ENCODE data around the gene PRSS8.

Gene PRSS8

GRCh38 chr16:31084584-31085302 is 50.8 kb downstream of the PRSS8 start:
- Histone ChIP-seq H3K4me1 (ENCODE audit: control insufficient read depth, insufficient read depth, low read length, poor library complexity, severe bottlenecking) (no peaks in the 10 kb centered on the region), H3K36me3 (ENCODE audit: control insufficient read depth, insufficient read depth, low read length) (peaks cover 71% of the 10 kb centered on the region), H3K4me3 (ENCODE audit: extremely low read depth, insufficient read depth, low read length, poor library complexity, severe bottlenecking) (no peak overlapping the region), H3K9me3 (ENCODE audit: control insufficient read depth, low read length) (no peaks in the 10 kb centered on the region), H3K27ac (ENCODE audit: low read depth, low read length, severe bottlenecking) (no peak overlapping the region)
- WGBS, 2 experiments (ENCODE audit: insufficient coverage in 2 of 2): 95 to 97% methylated on average over 7 to 15 of the region's 16 CpGs

GRCh38 chr16:31083981-31084380 is 51.5 kb downstream of the PRSS8 start:
- Histone ChIP-seq H3K4me3 (ENCODE audit: extremely low read depth, insufficient read depth, low read length, poor library complexity, severe bottlenecking) (no peak overlapping the region), H3K36me3 (ENCODE audit: control insufficient read depth, insufficient read depth, low read length) (peaks cover 73% of the 10 kb centered on the region), H3K27ac (ENCODE audit: low read depth, low read length, severe bottlenecking) (no peak overlapping the region), H3K9me3 (ENCODE audit: control insufficient read depth, low read length) (no peaks in the 10 kb centered on the region), H3K4me1 (ENCODE audit: control insufficient read depth, insufficient read depth, low read length, poor library complexity, severe bottlenecking) (no peaks in the 10 kb centered on the region)
- 95 to 96% methylated on average over 13 of the region's 13 CpGs for WGBS, 2 experiments (ENCODE audit: insufficient coverage in 2 of 2)

DNA sequence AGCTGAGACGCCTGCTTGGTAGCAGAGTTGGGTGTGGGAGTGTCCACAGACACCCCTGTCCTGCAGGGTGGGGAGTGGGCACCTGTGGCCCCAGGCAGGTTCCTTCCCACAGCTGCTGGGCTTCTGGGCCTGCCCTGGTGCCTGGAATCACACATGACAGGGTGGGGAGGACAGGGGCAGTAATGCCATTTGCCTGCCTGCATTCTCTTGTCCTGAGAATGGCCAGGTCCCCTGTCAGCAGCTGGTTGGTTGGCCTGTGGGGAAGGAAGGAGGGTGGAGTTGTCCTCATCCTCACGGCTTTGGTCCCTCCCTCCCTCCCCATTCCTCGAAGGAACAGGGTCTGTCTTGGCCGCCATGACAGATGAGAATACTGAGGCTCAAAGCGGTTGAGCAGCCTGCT is 52.0 kb downstream of the PRSS8 start:
- Histone ChIP-seq H3K27ac (ENCODE audit: low read depth, low read length, severe bottlenecking) (no peak overlapping the region), H3K36me3 (ENCODE audit: control insufficient read depth, insufficient read depth, low read length) (peaks cover 73% of the 10 kb centered on the region), H3K9me3 (ENCODE audit: control insufficient read depth, low read length) (no peaks in the 10 kb centered on the region), H3K4me1 (ENCODE audit: control insufficient read depth, insufficient read depth, low read length, poor library complexity, severe bottlenecking) (no peaks in the 10 kb centered on the region), H3K4me3 (ENCODE audit: extremely low read depth, insufficient read depth, low read length, poor library complexity, severe bottlenecking) (no peak overlapping the region)
- WGBS, 2 experiments (ENCODE audit: insufficient coverage in 2 of 2): 96 to 100% methylated on average over 2 of the region's 5 CpGs

DNA sequence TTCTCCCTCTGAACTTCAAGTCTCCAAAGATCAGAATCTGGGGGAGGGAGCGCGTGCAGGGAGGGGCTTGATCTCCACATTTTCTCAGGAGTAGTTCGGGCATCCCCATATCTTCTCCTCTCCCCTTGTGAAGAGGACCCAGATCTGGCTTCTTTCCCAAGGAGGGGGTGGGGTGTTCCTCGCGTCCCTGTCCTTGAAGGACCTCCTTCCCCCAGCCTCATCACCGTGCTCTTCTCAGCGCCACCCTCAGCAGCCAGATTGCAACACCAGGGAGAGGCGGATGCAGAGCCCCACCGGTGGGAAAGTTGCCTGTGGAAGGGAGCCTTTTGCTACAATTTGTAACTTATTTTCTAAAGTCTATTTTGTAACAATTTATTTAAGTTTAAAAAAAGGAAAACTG is 52.4 kb downstream of the PRSS8 start:
- Histone ChIP-seq H3K4me1 (ENCODE audit: control insufficient read depth, insufficient read depth, low read length, poor library complexity, severe bottlenecking) (no peaks in the 10 kb centered on the region), H3K4me3 (ENCODE audit: extremely low read depth, insufficient read depth, low read length, poor library complexity, severe bottlenecking) (no peak overlapping the region), H3K27ac (ENCODE audit: low read depth, low read length, severe bottlenecking) (no peak overlapping the region), H3K36me3 (ENCODE audit: control insufficient read depth, insufficient read depth, low read length) (peaks cover 73% of the 10 kb centered on the region), H3K9me3 (ENCODE audit: control insufficient read depth, low read length) (no peaks in the 10 kb centered on the region)
- 80 to 100% methylated on average over 1 of the region's 9 CpGs for WGBS, 2 experiments (ENCODE audit: insufficient coverage in 2 of 2)

DNA sequence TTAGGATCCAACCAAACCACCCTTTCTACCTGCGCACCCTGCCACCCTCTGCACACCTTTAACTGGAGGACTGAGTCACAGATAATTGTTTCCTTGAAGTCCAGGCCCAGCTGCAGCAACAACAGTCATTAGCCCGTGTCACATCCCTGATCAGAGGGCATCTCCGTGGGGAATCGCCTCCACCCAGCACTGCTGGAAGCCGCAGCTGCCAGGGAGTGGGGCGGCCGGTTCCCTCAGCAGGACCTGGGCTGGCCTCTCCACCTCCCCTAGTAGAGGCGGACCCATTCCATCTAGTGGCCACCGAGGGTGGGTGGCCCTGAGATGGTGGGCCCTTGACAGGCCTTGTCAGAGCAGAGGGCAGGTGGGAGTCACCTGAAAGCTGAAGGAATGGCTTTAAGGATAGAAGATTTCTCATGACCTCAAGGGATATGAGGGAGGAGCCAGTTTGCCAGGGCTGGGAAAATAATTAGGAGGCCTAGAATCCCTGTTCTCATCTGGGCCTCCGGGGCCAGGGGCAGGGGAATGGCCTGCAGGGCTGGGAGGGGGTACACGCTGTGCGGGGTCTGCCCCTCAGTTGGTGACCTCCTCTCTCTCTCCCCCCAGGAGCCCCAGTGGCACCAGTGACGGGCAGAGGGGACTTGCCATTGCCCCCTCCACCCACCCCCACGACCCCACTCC is 53.0 kb downstream of the PRSS8 start:
- 81 to 93% methylated on average over 9 to 11 of the region's 14 CpGs for WGBS, 2 experiments (ENCODE audit: insufficient coverage in 2 of 2)
- no peak overlapping the region for H3K27ac ChIP-seq (ENCODE audit: low read depth, low read length, severe bottlenecking)
- H3K36me3 ChIP-seq (ENCODE audit: control insufficient read depth, insufficient read depth, low read length): peaks cover 73% of the 10 kb centered on the region
- H3K9me3 ChIP-seq (ENCODE audit: control insufficient read depth, low read length): no peaks in the 10 kb centered on the region
- no peak overlapping the region for H3K4me3 ChIP-seq (ENCODE audit: extremely low read depth, insufficient read depth, low read length, poor library complexity, severe bottlenecking)
- no peaks in the 10 kb centered on the region for H3K4me1 ChIP-seq (ENCODE audit: control insufficient read depth, insufficient read depth, low read length, poor library complexity, severe bottlenecking)
